Stimulated activated CD8-positive, alpha-beta memory T cell treated with anti-CD3 and anti-CD28 coated beads, Interleukin-12 subunit alpha, Interleukin-12 subunit beta, amount 100 ng/mL, for 4 hours (primary cell): Measurements from ENCODE around the gene CECR2.

ENCODE experiments used
- DNase-seq: peaks from one replicate; pipeline ENCODE4 v3.0.0-alpha.2; 2020; ENCODE audit warnings: low read depth

The CECR2 gene

DNA sequence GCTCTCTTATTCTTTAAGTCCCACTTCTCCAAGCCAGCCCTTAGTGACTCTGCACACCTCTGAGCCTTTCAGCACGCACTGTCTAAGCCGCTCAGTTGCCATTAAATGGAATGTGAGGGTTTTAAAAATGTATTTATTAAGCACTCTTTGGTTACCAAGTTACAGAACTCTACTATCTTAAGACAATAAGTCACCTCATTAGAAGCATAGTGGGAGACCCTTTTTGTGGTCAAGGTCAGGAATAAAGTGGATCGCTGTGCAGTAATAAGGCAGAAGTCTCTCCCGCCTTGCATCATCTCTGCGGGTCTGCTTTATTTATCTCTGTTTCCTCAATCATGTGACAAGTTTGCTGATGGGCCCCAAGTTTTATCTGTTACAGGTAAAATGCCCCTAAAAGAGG is 205.9 kb downstream of the CECR2 start:
- DNase-seq, result no peak

DNA sequence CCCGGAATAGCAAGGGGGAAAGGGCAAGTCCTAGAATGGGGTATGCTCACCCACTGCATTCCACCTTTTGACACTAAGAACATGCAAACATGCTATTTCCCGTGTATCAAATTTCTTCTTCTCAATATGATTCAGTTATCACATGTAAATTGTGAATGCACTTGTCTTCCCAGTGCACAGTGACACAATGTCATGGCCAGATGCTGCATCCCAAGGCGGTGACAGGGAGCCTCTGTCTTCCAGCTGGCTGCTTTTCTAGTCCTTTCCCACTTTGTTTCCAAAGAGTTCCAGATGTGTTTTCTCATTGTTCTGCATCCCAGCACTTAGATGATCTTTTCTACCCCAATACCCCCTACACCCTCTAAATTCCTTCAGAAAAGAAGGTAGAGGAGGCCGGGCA is 206.4 kb downstream of the CECR2 start:
- DNase-seq, result no peak

DNA sequence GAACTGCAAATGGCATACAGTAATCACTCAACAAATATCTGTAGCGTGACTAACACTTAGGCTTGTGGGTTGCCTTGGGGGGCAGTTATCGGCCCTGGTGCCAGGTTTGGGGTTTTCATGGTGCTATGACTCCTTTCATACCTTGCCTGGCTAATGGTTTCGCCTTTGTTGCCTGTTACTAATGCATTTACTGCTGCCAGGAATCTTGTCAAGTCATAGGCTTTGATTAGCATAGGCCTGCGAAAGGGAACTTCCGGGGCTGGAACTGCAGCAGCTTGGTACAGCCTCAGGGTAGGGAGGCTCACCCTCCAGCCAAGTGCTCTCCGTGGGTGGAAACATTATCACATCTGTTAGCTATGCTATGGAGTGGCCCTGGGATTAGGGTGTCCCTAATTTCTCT is 207.2 kb downstream of the CECR2 start:
- no peak for DNase-seq

DNA sequence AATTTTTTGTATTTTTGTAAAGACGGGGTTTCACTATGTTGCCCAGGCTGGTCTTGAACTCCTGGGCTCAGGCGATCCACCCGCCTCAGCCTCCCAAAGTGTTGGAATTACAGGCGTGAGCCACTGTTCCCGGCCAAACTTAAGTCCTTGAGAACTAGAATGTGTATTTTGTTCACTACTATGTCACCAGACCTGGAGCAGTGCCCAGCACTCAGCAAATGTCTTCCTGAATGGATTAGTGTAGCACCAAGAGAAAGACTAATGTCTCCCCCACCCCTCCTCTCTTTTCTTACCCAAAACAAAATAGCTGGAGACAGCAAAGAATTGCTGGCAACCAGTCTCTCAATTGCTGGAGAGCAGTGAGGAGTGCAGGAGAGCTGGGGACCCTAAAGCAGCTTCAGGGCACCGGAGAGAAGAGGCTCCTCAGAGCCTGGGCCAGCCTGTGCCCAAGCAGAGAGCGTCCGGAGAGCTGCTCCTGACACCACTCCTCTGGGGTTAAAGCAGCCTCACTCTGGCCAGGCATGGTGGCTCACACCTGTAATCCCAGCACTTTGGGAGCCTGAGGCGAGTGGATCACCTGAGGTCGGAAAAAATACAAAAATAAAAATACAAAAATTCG is 209.0 kb downstream of the CECR2 start:
- no peak for DNase-seq

DNA sequence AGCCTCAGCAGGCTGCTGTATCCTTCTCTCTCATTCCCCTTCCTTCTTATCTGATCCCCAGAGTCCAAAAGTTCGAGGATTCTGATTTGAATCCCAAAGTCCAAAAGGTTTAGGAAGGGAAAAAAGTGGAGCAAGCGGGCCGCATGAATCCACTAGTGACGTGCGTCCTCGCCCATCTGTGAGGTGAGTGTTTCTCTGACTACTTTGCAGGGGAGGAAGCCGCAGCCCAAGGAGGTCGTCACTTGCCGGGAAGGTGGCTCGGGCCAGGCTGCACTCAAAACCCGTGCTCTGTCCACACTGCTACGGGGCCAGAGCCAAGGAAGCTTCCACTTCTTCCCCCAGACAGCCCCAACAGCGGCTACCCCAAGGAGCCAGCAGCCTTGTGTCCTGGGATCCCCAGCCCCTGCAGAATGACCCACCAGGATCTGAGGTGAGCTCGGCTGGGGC is 210.3 kb downstream of the CECR2 start:
- DNase-seq, result no peak

DNA sequence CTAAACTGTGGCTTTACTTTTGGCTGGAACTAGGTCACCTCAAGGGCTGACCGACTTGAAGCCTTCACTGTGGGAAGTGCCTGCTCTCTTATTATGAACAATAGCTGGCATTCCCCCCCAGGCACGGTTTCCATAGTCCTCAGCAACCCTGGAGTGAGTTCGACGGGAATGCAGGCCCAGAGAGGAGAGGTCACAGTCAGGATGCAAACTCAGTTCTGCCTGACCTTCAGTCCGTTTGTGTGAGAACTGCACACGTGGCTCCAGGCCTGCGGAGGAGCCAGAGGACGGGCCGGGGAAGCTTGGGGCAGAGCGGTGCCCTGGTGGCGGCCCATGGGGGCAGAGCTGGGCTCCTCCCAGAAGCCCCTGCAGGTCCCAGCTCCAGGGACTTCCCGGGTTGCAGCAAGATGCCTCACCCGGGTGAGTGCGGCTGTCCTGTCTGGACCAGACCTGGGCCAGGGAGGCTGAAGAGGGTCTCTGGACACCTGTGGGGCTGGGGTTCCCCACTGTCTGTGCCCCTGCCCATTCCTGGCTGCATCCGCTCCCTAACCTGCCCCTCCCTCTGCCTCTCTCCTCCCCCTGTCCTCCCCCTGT is 211.3 kb downstream of the CECR2 start:
- DNase-seq, result no peak

DNA sequence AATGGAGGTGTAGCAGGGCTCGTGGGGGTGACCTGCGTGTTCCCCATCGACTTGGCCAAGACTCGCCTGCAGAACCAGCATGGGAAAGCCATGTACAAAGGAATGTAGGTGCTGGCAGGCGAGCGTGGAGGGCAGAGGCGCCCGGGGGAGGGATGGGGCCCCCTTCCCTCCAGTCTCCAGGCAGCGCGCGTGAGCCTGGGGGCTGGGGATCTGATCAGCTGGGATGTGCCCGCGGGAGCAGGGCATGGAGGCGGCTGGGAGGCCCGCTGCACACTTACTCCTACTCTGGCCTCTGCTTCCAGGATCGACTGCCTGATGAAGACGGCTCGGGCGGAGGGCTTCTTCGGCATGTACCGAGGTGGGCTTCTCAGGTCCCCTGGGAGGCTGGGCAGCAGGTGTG is 211.8 kb downstream of the CECR2 start:
- DNase-seq, result no peak

DNA sequence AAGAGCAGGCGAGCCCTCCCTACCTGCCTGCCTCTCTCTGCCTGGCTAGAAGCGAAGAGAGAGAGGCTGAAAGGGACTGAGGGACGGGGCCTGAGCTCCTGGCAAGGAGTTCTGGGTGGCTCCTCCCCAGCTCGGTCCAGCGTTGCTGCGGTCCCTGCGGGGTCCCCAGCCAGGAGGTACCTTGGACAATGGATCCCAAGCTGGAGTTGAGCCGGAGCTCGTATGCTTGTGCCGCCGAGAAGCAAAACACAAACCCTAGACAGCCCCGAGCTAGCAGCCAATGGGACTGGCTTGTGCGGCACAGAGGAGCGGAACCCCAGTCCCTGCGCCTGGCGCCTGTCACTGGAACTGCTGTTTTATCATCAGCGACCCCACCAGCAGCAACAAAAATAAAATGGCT is 212.4 kb downstream of the CECR2 start:
- DNase-seq, result no peak

DNA sequence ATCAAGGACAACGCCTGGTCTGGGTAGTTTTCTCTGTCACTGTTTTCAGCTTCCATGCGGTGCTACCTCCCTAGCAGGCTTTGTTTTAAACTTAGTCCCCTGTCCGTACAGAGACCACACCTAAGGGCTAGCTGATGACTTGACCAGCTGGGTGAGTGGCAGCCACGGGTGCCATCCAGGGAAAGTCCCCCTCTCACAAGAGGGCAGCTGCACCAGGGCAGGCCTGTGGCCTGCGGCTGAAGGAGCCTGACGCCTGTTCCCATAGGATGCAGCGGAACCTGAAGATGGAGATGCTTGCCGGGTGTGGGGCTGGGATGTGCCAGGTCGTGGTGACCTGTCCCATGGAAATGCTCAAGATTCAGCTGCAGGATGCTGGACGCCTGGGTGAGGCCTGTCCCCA is 213.9 kb downstream of the CECR2 start:
- DNase-seq, result no peak

DNA sequence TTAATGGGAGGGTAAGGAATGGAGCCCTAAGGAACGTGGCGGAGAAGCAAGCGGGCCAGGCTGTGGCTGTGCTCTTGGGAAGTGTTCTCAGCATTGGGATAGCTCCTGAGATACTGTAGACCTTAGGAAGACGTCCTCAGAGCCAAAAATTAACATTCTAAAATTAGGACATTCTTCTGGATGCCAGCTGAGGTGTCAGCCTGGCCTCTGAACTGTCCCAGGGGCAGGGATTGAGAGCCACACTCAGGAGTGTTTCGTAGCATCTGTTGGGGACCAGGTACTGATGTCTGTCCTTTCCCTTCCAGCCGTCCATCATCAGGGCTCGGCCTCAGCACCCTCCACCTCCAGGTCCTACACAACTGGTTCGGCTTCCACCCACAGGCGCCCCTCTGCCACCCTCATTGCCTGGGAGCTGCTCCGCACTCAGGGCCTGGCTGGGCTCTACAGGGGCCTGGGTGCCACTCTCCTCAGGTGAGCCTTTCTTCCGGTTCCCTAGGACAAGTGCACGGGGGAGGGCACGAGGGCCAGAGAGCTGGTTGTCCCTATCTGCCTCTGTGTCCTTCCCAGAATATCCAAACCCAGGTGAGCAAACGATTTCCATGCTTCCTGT is 217.7 kb downstream of the CECR2 start:
- no peak for DNase-seq

DNA sequence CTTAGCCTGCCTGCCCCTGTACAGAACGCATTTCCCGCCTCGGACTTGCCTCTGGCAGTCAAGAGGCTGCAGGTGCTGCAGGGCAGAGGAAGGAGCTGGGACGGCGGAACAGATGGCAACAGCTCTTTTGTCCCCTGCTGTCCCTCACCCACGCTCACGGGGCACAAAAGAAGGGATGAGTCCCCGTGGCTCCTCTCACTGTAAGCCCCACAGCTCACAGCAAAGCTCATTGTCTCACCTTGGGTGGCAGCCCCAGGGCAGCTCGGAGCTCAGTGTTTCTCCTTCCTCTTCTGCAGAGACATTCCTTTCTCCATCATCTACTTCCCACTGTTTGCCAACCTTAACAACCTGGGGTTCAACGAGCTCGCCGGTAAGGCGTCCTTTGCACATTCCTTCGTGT is 218.4 kb downstream of the CECR2 start:
- DNase-seq, result no peak

DNA sequence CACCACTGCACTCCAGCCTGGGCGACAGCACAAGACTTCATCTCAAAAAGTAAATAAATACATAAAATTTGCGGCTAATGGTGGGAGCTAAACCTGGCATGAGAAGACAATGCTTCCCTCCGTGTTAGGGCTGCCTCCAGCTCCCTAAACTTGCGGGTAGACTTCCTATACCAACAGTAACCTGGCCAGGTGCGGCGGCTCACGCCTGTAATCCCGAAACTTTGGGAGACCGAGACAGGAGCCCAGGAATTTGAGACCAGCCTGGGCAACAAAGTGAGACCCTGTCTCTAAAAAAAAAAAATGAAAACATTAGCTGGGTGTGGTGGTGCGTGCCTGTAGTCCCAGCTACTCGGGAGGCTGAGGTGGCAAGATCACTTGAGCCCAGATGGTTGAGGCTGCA is 219.3 kb downstream of the CECR2 start:
- no peak for DNase-seq

DNA sequence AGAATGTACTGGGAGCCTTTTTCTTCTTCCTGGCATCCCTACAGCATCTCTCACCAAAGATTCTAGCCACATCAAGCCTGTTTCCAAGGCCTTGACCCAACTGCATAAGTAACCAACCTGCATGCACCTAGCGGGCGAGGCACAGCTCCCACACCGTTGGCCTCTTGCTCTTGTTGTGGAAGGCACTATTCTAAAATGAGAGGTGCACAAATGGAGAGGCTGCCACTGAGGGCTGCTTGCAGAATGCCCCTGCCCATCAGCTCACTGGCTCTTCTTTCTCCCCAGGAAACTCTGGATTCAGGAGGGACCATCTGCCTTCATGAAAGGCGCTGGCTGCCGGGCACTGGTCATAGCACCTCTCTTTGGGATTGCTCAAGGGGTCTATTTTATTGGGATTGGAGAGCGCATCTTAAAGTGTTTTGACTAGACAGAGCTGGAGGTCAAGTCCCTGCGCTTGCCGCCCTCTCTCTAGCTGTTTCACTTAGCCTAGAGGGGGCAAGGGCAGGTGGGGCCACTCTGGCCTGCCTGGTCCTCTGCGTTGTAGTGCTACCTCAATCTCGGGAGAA is 220.6 kb downstream of the CECR2 start:
- no peak for DNase-seq

DNA sequence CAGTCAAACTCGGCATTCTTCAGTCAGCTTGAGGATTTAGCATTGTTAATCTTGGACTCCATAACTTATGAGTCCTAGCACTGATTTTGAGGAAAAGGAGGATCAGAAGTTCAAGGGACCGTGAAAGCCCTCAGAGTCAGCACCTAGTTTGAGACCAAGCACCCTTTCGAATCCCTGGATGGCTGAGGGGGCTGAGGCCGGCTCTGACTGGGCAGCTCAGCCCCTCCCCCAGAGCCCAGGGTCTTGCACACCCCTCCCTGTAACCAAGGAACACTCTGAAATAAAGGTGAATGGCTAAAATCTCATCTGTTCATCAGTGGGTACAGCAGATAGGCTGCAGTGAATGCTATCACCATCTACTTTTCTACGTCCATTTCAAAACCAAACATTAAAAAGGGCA is 221.3 kb downstream of the CECR2 start:
- no peak for DNase-seq

DNA sequence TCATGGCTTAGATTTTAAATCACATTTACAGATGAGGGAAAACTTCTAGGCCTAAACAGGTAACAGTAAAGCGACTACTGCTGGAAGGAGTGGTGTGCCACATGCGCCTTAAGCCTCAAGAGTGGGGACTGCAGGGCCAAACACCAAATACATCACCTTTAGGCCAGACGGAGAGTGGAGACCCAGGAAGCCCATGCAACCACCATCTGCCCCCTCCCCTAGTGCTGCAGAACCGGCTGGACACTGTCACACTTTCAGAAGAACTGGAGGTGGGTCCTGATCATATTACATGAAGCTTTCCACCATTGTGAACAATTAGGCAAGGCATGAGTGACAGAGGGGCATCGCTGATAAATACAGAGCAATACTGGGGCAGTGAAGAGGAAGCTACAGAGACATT is 222.9 kb downstream of the CECR2 start:
- no peak for DNase-seq

DNA sequence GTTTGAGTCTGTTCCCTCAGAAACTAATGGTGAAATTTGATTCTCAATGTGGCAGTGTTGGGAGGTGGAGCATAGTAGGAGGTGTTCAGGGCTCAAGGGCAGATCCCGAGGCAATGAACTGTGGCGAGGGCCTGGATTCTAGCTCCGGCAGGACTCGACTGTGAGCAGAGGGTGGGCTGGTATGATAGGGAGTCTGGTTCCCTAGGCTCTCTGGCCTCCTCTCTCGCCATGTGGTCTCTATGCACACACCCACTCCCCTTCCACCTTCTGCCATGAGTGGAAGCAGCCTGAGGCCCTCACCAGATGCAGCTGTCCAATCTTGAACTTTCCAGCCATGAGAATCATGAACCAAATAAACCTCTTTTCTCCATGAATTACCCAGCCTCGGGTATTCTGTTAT is 227.0 kb downstream of the CECR2 start:
- no peak for DNase-seq

DNA sequence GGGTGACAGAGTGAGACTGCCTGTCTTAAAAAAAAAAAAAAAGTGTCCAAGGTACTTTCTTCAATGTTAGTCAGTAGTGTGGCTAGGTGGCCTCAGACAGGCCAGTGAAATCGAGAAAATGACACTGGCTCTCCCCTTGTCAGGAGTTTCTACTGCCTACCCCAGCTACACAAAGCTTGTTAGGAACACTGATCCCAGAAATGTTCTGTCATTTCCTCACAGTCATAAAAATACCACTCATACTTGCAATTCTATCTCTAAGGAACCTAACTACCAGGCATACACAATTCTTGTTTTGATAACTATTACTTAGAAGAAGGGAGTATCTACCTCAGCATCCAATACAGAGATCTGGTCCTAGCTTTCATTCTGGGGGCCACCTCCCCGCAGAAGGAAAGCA is 228.0 kb downstream of the CECR2 start:
- no peak for DNase-seq

DNA sequence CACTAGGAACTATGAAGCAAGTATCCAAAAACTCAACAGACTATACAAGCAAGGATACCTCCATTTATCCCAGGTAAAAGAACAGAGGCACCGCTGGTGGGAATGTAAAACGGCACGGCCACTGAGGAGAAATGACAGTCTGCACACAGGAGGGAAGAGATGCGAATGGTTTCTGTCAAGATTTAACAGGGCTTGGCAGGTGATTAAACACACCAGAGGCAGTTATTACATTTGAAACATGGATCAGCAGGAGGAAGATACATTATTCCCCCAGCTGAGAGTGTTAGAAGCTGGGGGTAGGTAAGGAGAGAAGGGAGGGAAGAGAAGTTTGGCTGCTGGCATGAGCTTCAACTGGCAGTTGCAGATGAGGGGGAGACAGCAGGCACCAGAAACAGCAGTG is 229.1 kb downstream of the CECR2 start:
- no peak for DNase-seq

DNA sequence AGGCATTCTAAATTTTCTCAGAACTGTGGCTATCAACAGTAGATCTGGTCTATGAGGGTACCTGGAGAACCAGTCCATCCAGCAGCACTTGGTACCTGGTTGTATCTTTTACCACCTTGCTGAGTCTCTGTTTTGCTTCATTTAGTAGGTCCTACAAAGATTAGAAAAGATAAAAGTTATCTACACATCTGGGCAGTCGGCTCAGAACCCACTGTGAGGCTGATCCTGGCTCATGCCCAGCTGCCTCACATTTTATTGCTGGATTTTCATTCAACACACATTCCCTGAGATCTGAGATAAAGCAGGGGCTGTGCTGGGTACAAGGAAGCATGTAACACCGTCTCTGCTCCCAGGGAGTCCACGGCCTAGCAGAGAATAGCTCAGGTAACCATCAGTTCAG is 231.8 kb downstream of the CECR2 start:
- no peak for DNase-seq

DNA sequence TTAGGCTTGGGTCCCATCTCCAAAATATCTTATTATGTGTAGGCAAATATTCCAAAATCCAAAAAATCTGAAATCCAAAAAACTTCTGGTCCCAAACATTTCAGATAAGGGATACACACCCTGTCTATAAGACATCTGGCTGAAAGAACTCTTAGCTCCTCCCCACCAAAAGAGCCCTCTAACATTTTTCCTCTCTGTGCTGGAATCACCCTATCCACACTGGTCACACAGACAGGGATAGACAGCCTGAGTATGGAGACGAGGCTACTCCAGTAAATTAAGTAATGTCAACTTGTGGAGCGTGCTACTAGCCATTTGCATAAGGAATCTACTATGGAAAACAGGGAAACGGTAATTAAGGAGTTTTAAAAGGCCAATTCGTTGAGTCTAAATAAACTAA is 234.4 kb downstream of the CECR2 start:
- no peak for DNase-seq

DNA sequence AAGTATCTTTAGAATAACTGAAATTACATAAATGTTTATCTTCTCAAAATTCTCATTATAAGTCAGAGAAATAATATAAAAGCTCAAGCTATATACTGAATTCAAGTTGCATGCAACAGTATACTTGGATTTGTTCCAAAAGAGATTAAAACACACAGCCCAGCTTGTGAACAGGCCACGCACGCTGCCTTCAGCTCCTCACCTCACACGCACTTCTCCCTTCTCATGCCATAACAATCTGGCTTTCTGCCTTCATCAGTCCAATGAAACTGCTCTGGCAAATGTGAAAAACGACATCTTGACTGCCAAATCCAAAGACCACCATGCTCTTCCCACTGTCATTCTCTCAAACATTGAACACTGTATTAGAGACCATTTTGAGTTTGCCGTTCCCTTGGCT is 237.2 kb downstream of the CECR2 start:
- no peak for DNase-seq
